ENCODE results near the gene AIFM1. TPM values are rescaled to one million over a fixed set of nuclear protein-coding genes. Genes with fewer than 3 reads are reported as not detected.
A peak's percentile ranks its signal among the peaks of the same experiment; 100 is the strongest.

The AIFM1 gene
- polyA plus RNA-seq, 1 donor (not counting 4 experiments of a cell fraction or from before 2014, with no cell fraction given), result 52.5 TPM

DNA sequence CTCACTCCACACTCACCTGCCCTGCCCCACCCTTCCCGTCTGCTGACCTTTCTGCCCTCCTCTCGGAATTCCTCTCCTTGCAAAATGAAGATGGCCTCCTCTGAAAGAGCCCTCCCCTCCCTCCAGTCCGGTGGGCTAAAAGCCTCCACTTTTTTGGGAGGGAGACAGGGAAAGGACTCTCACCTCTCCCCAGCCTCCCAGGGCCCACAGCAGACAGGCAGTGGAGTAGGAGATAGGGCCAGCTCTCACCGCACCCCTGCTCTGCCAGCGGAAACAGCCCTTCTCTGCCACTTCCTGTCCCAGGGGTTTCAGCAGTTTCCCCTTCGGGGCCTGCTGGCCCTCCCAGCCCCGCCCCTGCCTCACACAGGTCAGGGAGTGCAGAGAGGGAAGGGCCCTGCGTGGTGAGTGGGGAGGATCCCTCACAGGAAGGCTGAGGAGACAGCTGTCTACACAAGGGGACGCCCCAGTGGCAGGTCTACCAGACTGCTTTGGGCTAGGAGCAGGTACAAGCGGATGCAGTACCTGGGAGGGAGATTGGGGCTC is 73.6 kb downstream of the AIFM1 start:
- DNase-seq (ENCODE audit: low read depth, low spot score) (no peak), FAIRE-seq (no peak)
- no peak overlapping the region for H2AFZ ChIP-seq (ENCODE audit: control insufficient read depth, low read length)
- no peak overlapping the region for H3K4me3 ChIP-seq (ENCODE audit: control insufficient read depth in 2 of 3, extremely low read depth in 1 of 3, insufficient read depth in 2 of 3, low read depth in 1 of 3, low read length in 3 of 3)
- H3K36me3 ChIP-seq (ENCODE audit: control insufficient read depth in 2 of 2, extremely low read depth in 1 of 2, insufficient read depth in 2 of 2, low read length in 2 of 2), result no peaks in the 10 kb centered on the region
- H3K4me2 ChIP-seq (ENCODE audit: control insufficient read depth, extremely low read depth, insufficient read depth, low read depth, low read length), result no peak overlapping the region
- H3K9ac ChIP-seq (ENCODE audit: control insufficient read depth, extremely low read depth, insufficient read depth, low read length), result no peak overlapping the region
- H3K9me1 ChIP-seq (ENCODE audit: control insufficient read depth, extremely low read depth, insufficient read depth, low read length), result no peaks in the 10 kb centered on the region
- peaks cover 3% of the 10 kb centered on the region for H4K20me1 ChIP-seq (ENCODE audit: control insufficient read depth, extremely low read depth, insufficient read depth, low read length)
- dilution Hi-C loops (cut with MboI; ENCODE audit: extremely low pct_ligation_motif_present, low sequenced_read_pairs), result no loop called here
- TF ChIP-seq, protein P1, sequence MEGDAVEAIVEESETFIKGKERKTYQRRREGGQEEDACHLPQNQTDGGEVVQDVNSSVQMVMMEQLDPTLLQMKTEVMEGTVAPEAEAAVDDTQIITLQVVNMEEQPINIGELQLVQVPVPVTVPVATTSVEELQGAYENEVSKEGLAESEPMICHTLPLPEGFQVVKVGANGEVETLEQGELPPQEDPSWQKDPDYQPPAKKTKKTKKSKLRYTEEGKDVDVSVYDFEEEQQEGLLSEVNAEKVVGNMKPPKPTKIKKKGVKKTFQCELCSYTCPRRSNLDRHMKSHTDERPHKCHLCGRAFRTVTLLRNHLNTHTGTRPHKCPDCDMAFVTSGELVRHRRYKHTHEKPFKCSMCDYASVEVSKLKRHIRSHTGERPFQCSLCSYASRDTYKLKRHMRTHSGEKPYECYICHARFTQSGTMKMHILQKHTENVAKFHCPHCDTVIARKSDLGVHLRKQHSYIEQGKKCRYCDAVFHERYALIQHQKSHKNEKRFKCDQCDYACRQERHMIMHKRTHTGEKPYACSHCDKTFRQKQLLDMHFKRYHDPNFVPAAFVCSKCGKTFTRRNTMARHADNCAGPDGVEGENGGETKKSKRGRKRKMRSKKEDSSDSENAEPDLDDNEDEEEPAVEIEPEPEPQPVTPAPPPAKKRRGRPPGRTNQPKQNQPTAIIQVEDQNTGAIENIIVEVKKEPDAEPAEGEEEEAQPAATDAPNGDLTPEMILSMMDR (optimal IDR thresholded peaks at IDR 0.05 in 1 of 3, IDR thresholded peaks at IDR 0.05 in 1 of 3, conservative IDR thresholded peaks at IDR 0.05 in 1 of 3; ENCODE audit: extremely low read depth in 1 of 3, insufficient read depth in 2 of 3, low read length in 3 of 3), result peak in 2 of 3 experiments; percentile 2 to 44
- no peak for TF ChIP-seq EZH2 (IDR thresholded peaks at IDR 0.05; ENCODE audit: low read length)
- H3K79me2 ChIP-seq (ENCODE audit: control insufficient read depth, insufficient read depth, low read length), result peaks cover 43% of the 10 kb centered on the region
- H3K9me3 ChIP-seq (ENCODE audit: control insufficient read depth, low read depth, low read length), result no peaks in the 10 kb centered on the region
- no peaks in the 10 kb centered on the region for H3K27me3 ChIP-seq (ENCODE audit: control insufficient read depth, extremely low read depth, insufficient read depth, low read length)
- no peak overlapping the region for H3K27ac ChIP-seq (ENCODE audit: control insufficient read depth, insufficient read depth, low read length)
- H3K4me1 ChIP-seq (ENCODE audit: control insufficient read depth, extremely low read depth, insufficient read depth, low read length), result peaks cover 9% of the 10 kb centered on the region

DNA sequence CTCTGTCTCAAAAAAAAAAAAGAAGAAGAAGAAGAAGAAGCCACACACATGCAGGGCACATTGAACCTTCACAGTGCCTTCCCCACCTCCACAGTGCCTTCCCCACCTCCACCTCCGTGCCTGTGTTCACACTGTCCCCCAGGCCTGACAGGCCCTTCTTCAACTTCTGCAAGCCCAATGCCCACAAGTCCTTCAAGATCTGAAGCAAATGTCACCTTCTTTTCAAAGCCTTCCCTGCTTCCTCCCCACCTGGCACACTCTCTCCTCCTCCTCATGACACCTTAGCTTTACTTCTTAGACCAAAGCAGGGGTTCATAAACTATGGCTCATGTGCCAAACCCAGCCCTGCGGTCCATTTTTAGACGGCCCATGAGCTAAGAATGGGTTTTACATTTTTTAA is 75.3 kb downstream of the AIFM1 start:
- no peaks in the 10 kb centered on the region for H3K9me1 ChIP-seq (ENCODE audit: control insufficient read depth, extremely low read depth, insufficient read depth, low read length)
- no peak for TF ChIP-seq EZH2 (IDR thresholded peaks at IDR 0.05; ENCODE audit: low read length)
- TF ChIP-seq, protein P1 (optimal IDR thresholded peaks at IDR 0.05 in 1 of 3, IDR thresholded peaks at IDR 0.05 in 1 of 3, conservative IDR thresholded peaks at IDR 0.05 in 1 of 3; ENCODE audit: extremely low read depth in 1 of 3, insufficient read depth in 2 of 3, low read length in 3 of 3), result no peak
- H2AFZ ChIP-seq (ENCODE audit: control insufficient read depth, low read length), result no peak overlapping the region
- no peaks in the 10 kb centered on the region for H3K27me3 ChIP-seq (ENCODE audit: control insufficient read depth, extremely low read depth, insufficient read depth, low read length)
- H4K20me1 ChIP-seq (ENCODE audit: control insufficient read depth, extremely low read depth, insufficient read depth, low read length), result peaks cover 3% of the 10 kb centered on the region
- no peak for FAIRE-seq
- peaks cover 9% of the 10 kb centered on the region for H3K4me1 ChIP-seq (ENCODE audit: control insufficient read depth, extremely low read depth, insufficient read depth, low read length)
- dilution Hi-C loops (cut with MboI; ENCODE audit: extremely low pct_ligation_motif_present, low sequenced_read_pairs), result no loop called here
- H3K27ac ChIP-seq (ENCODE audit: control insufficient read depth, insufficient read depth, low read length), result no peak overlapping the region
- no peak for DNase-seq (ENCODE audit: low read depth, low spot score)
- H3K4me2 ChIP-seq (ENCODE audit: control insufficient read depth, extremely low read depth, insufficient read depth, low read depth, low read length), result no peak overlapping the region
- H3K9me3 ChIP-seq (ENCODE audit: control insufficient read depth, low read depth, low read length), result no peaks in the 10 kb centered on the region
- H3K9ac ChIP-seq (ENCODE audit: control insufficient read depth, extremely low read depth, insufficient read depth, low read length), result no peak overlapping the region
- peaks cover 0 to under 1% of the 10 kb centered on the region in 2 experiments for H3K36me3 ChIP-seq (ENCODE audit: control insufficient read depth in 2 of 2, extremely low read depth in 1 of 2, insufficient read depth in 2 of 2, low read length in 2 of 2)
- H3K4me3 ChIP-seq (ENCODE audit: control insufficient read depth in 2 of 3, extremely low read depth in 1 of 3, insufficient read depth in 2 of 3, low read depth in 1 of 3, low read length in 3 of 3), result no peak overlapping the region
- peaks cover 55% of the 10 kb centered on the region for H3K79me2 ChIP-seq (ENCODE audit: control insufficient read depth, insufficient read depth, low read length)
